Caki2 (cell line): Measurements from ENCODE around the gene PTPRC. TPM values are rescaled to one million over a fixed set of nuclear protein-coding genes. Genes with fewer than 3 reads are reported as not detected.

ENCODE experiments used
- DNase-seq: peaks from one replicate; pipeline ENCODE4 v3.0.0-alpha.2; 2015; ENCODE audit warnings: low read depth
- in situ Hi-C: cut with HindIII; loops from 2 replicates; pipeline ENCODE4 v1.10.0; 2016; ENCODE audit warnings: low sequenced_read_pairs, low pct_unique_long_range_greater_than_20kb, mixed read lengths
- total RNA-seq: library from RNA; depleted of rRNA; stranded (reverse); fragments of >200 nt; shearing (Covaris generic); gene quantifications from 2 replicates; pipeline ENCODE4 v1.2.3, GENCODE V29; 2014; ENCODE audit warnings: low replicate concordance

The PTPRC gene
- total RNA-seq, 1 experiment from 2014 or later: not detected

GRCh38 chr1:198680174-198680875 is 41.5 kb downstream of the PTPRC start:
- in situ Hi-C loops: no loop called here
- no peak for DNase-seq

- in situ Hi-C loops: no loop called here
- no peak for DNase-seq
These were observed 42.4 kb downstream of the PTPRC start for GRCh38 chr1:198681252-198681651.

- in situ Hi-C loops: no loop called here
- peak; percentile 21 for DNase-seq
These were observed 43.3 kb downstream of the PTPRC start for GRCh38 chr1:198681831-198682759.

- no peak for DNase-seq
- in situ Hi-C loops: no loop called here
These were observed 44.0 kb downstream of the PTPRC start for GRCh38 chr1:198682850-198683249.

- no peak for DNase-seq
- in situ Hi-C loops: no loop called here
These were observed 44.6 kb downstream of the PTPRC start for GRCh38 chr1:198683449-198683848.

- DNase-seq: peak; percentile 19
- in situ Hi-C loops: no loop called here
These were observed 47.4 kb downstream of the PTPRC start for GRCh38 chr1:198686069-198686728.

- in situ Hi-C loops: no loop called here
- DNase-seq: no peak
These were observed 48.6 kb downstream of the PTPRC start for GRCh38 chr1:198687429-198687828.

GRCh38 chr1:198691063-198691462 is 52.2 kb downstream of the PTPRC start:
- no peak for DNase-seq
- in situ Hi-C loops: no loop called here

- in situ Hi-C loops: no loop called here
- DNase-seq: no peak
These were observed 54.5 kb downstream of the PTPRC start for GRCh38 chr1:198693321-198693720.

- DNase-seq: no peak
- in situ Hi-C loops: no loop called here
These were observed 55.7 kb downstream of the PTPRC start for GRCh38 chr1:198694542-198694941.

- in situ Hi-C loops: no loop called here
- DNase-seq: no peak
These were observed 57.4 kb downstream of the PTPRC start for GRCh38 chr1:198696211-198696610.

- in situ Hi-C loops: no loop called here
- DNase-seq: peak; percentile 52
These were observed 60.6 kb downstream of the PTPRC start for GRCh38 chr1:198699167-198700015.

- DNase-seq: no peak
- in situ Hi-C loops: no loop called here
These were observed 61.2 kb downstream of the PTPRC start for GRCh38 chr1:198700016-198700392.

GRCh38 chr1:198700396-198700795 is 61.6 kb downstream of the PTPRC start:
- in situ Hi-C loops: no loop called here
- DNase-seq: no peak

- in situ Hi-C loops: no loop called here
- DNase-seq: no peak
These were observed 62.4 kb downstream of the PTPRC start for GRCh38 chr1:198701250-198701649.

GRCh38 chr1:198701766-198702539 is 63.1 kb downstream of the PTPRC start:
- no peak for DNase-seq
- in situ Hi-C loops: no loop called here

- DNase-seq: no peak
These were observed 70.1 kb downstream of the PTPRC start for GRCh38 chr1:198708761-198709525.

More at GRCh38 chr1:198708761-198709525, 70.1 kb downstream of the PTPRC start:
- in situ Hi-C loops: no loop called here
